Left renal cortex interstitium (tissue), 4 donors: ENCODE data around the gene INF2. TPM values are rescaled to one million over a fixed set of nuclear protein-coding genes. Genes with fewer than 3 reads are reported as not detected.
"Not testable (repeated sequence)": the region's sequence is repeated elsewhere in the genome, so short reads cannot be mapped to it uniquely, and the experiment has no call there.

Experiments used
- DNase-seq, 4 donors: peaks; one replicate each; pipeline ENCODE4 v3.0.0-alpha.2; 2013; ENCODE audit warnings: low read depth in 4 of 4, low spot score in 2 of 4, missing footprints in 1 of 4
- polyA plus RNA-seq, 4 donors: library from polyadenylated mRNA; unstranded; fragments of 120-200 nt; gene quantifications; one replicate each; pipeline ENCODE4 v1.2.1, GENCODE V29; 2013; ENCODE audit not compliant: insufficient read length in 4 of 4

Gene INF2
- polyA plus RNA-seq, 4 donors: 34.1 to 73.9 (median 64.7) TPM

- DNase-seq: no peak
Observed at GRCh38 chr14:104656014-104656714, 33.3 kb upstream of the INF2 start.

DNA sequence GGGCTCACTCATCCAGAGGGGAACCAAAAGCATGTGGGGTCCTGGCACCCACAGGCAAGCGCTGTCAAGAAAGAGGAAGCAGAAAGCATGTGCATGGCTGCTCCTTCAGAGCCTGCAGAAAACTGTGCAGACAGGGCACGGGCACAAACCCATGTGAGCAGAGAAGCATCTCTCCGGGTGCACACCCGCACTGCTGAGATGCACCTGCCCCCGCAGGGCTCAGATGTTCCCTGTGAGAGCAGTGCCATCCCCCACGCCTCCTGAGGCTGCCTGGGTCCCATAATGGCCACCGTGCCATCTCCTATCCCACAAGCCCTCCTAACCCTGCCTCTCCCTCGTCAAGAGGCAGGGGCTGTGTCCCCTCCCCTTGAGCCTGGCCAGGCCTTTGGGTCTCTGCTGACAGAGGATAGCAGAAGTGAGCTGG, 32.3 kb upstream of the INF2 start:
- DNase-seq: no peak

GRCh38 chr14:104657563-104658324, 31.7 kb upstream of the INF2 start:
- no peak for DNase-seq

GRCh38 chr14:104658325-104658712, 31.1 kb upstream of the INF2 start:
- no peak for DNase-seq

DNA sequence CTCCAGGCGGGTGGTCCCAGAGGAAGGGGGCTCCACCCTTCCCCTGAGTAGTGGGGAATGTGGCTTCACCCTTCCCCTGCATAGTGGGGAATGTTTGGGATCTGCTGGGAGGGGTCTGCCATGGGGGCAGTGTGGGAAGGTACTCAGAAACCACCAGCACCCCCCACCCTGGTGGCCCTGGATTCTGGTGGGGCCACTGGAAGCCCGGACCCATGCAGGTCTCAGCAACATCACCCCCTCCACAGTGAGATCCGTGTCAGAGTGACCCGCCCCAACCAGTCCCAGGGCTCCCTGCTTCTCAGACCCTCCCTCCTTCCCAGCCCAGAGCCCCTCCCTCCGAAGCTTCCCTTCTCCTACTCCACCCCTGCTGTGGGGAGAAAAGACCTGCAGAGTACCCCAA, 30.3 kb upstream of the INF2 start:
- DNase-seq: no peak

DNA sequence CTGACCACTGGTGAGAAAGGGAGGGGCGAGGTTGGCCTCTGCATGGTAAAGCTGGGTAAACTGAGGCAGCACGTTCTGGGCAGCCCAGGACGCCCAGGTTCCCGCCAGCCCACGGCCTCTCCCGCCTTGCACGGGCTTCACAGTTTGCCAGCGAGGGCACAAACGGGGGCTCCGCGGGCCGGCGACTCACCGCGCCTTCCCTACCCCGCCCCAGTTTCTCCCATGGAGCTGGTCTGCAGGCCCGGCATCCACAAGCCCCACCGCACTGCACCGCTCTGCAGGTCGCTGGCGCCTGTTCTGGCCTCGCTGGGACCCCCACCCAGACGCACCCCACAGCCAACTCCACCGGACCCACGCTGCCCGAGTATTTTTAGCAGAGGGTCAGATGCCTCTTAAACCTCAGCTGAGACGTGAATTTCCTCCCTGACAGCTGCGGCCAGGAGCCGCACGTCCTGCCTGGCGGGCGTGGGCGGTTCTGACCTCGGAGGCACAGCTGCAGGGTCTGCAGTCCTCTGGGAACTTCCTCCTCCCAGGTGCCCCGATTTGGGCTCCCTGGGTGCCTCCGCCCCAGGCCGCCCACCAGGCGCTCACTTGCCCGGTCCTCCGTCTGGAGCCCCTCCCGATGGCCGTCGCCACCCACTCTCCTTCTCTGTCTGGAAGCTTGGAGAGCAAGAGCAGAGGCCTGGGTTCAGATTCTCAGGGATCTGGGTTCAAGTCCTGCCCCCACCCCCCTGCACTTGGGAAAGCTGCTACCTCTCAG, 29.5 kb upstream of the INF2 start:
- no peak for DNase-seq

- no peak for DNase-seq
Observed at GRCh38 chr14:104660597-104660996, 28.8 kb upstream of the INF2 start.

GRCh38 chr14:104661086-104661485, 28.3 kb upstream of the INF2 start:
- DNase-seq: no peak

DNA sequence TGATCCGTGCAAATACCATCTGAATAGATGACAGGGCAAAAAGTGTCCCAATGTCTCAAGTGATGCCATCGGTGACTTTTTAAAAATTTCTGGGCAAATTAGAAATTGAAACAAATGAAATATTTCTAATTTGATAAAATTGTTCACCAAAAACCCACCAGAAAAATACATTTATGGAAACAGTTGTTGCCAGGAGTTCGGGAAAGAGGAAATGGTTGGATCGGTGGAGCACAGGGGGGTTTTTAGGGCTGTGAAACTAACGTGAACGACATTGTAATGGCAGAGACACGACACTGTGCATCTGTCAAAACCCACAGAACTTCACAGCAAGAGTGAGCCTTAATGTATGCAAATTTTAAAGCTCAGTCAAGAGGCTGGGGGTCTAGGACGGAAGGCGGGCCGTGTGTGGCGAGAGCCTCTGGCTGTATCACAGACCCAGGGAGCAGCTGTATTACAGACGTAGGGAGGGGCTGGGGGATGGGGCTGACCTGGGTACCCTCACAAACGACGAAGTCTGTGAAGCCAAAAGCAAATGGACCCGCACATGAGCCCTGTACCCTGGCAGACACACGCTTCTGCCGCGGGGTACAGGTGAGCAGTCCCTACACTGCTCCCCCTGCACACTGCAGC, 27.8 kb upstream of the INF2 start:
- not testable (repeated sequence) for DNase-seq

DNA sequence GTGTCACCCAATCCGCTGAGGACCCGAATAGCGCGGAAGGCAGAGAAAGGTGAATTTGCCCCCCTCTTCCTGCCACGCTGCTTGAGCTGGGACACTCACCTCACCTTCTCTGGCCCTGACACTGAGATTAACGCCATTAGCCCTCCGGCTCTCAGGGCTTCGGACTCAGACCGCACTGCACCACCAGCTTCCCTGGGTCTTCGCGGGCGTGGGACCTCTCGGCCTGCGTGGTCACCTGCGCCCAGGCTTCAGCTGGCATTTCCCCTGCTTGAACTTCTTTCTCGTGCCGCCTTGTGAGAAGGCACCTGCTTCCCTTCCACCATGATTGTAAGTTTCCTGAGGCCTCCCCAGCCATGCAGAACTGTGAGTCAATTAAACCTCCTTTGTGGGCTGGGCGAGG, 26.9 kb upstream of the INF2 start:
- DNase-seq: not testable (repeated sequence)

DNA sequence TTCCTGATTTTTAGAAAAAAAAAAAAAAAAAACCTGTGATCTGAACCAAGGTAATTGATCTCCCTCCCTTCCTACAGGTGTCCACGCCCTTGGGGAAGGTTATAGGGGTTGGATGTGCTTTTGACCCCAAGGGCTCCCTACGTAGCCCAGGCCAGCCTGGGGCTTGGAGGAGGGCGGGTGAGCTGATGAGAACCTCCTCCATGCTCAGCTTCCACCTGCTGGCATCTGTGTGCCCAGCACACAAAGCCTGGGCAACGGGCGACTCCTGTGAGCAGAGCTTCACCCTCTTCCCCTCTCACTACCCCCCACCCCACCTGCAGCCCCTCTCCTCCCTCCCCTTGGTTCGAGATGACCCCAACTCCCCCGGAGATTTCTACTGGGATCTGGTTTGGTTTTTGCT, 25.3 kb upstream of the INF2 start:
- DNase-seq: no peak

GRCh38 chr14:104664588-104664987, 24.8 kb upstream of the INF2 start:
- DNase-seq: no peak

DNA sequence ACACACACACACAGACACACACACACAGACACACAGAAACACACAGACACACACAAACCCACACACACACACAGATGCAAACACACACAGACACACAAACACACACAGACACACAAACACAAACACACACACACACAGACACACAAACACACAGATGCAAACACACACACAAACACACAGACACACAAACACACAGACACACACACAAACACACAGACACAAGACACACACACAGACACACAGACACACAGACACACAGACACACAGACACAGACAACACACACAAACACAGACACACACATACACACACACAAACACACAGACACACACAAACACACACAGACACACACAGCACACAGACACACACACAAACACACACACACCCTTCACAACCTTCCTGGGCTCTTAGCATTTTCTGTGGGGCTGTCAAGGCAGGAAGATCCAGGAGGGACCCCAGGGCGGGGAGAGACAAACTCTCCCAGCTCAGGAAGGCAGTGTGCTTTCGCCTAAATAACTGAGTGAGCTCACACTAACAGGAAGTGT, 24.2 kb upstream of the INF2 start:
- no peak for DNase-seq

GRCh38 chr14:104665657-104666522, 23.5 kb upstream of the INF2 start:
- DNase-seq: no peak

- DNase-seq: not testable (repeated sequence)
Observed at GRCh38 chr14:104666523-104666895, 22.9 kb upstream of the INF2 start.

DNA sequence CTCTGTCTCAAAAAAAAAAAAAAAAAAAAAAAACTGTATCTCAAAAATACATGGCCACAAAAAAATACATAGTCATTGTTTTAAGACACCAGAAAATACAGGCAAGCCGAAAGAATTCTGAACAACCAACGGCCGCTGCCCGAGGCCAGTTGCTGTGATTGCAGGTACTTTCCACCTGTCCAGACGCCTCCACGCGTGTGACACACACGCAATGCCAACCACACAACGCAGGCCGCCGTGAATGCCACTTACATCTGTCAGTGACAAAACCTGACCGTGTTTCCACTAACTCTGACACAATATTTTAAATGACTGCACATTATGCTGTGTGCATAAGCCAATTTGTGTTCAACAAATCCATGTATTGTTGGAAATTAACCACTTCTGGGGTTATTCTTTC, 22.4 kb upstream of the INF2 start:
- no peak for DNase-seq

GRCh38 chr14:104669697-104670096, 19.7 kb upstream of the INF2 start:
- DNase-seq: no peak

DNA sequence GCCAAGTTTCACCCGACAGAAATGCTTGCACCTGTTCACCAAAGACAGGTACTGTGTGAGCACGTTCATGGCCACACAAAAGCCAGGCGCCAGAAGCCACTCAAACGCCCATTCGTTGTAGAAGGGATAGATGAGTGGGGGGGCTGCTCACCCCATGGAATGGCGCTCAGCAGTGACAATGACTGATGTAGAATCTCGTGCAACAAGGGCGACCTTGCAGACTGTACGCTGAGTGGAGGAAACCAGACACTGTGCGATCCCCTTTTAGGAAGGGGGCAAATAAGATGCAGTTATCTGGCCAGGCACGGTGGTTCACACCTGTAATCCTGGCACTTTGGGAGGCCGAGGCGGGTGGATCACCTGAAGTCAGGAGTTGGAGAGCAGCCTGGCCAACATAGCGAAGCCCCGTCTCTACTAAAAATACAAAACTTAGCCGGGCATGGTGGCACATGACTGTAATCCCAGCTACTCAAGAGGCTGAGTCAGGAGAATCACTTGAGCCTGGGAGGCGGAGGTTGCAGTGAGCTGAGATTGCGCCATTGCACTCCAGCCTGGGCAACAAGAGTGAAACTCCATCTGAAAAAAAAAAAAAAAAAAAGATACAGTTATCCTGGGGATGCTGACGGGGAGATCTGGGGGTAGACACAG, 18.0 kb upstream of the INF2 start:
- not testable (repeated sequence) for DNase-seq

DNA sequence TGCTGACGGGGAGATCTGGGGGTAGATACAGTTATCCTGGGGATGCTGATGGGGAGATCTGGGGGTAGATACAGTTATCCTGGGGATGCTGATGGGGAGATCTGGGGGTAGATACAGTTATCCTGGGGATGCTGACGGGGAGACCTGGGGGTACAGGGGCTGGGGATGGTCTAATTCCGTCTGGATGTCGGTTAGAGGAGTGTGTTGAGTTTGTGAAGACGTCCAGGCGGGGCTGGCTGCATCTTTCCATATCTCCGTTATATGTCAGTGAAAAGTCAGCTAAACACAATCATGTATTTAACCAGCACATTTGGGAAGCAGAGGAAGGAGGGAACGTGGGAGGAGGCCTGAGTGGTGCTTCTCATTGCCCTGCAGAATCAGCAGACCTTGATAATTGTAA, 17.3 kb upstream of the INF2 start:
- DNase-seq: not testable (repeated sequence)
